H1 (cell line): Measurements from ENCODE around the gene ADAMTS17. TPM values are rescaled to one million over a fixed set of nuclear protein-coding genes. Genes with fewer than 3 reads are reported as not detected.

ENCODE experiments used
- CTCF ChIA-PET: fragments of 300-600 bp; sonication (Branson Sonifier 250); formaldehyde crosslinking; loops from one replicate; lab custom pipeline; 2021; ENCODE audit not compliant: partially characterized antibody; lab: Charles Lee
- POLR2A ChIA-PET: fragments of 300-600 bp; sonication (Branson Sonifier 250); formaldehyde crosslinking; loops from one replicate; lab custom pipeline; 2021; ENCODE audit warnings: inconsistent platforms; ENCODE audit not compliant: partially characterized antibody; lab: Charles Lee
- DNase-seq, 2 experiments: peaks; one replicate each; pipeline versions ENCODE4 v3.0.0 to v3.0.0-alpha.2; 2010 to 2022; ENCODE audit warnings: low spot score in 2 of 2, low read depth in 1 of 2, mixed read lengths in 1 of 2
- FAIRE-seq: peaks from 2 replicates; lab custom pipeline; 2011; peaks lifted over from hg19 to GRCh38; lab: Jason Lieb, UNC
- H2AFZ ChIP-seq: 2 replicates; pipeline ENCODE4 v1.8.1; 2012; ENCODE audit warnings: low read length, inconsistent platforms
- H2AK5ac ChIP-seq: 2 replicates; pipeline ENCODE4 v1.6.1; 2013; ENCODE audit warnings: low read depth, low read length
- H2BK120ac ChIP-seq: replicated peaks from 2 replicates; pipeline ENCODE3; 2013; ENCODE audit warnings: low read depth, low read length, inconsistent platforms
- H2BK12ac ChIP-seq: 2 replicates; pipeline ENCODE4 v1.6.1; 2013; ENCODE audit warnings: low read depth, low read length
- H2BK15ac ChIP-seq: 2 replicates; pipeline ENCODE4 v1.6.1; 2013; ENCODE audit warnings: low read length
- H2BK20ac ChIP-seq: 2 replicates; pipeline ENCODE4 v1.6.1; 2013; ENCODE audit warnings: low read length
- H2BK5ac ChIP-seq: 2 replicates; pipeline ENCODE4 v1.6.1; 2013; ENCODE audit warnings: low read depth, low read length
- H3K14ac ChIP-seq: 2 replicates; pipeline ENCODE4 v1.6.1; 2013; ENCODE audit warnings: inconsistent platforms; ENCODE audit not compliant: insufficient read length
- H3K18ac ChIP-seq: 2 replicates; pipeline ENCODE4 v1.6.1; 2013; ENCODE audit warnings: low read length; ENCODE audit errors: extremely low read depth
- H3K23ac ChIP-seq: 2 replicates; pipeline ENCODE4 v1.6.1; 2013; ENCODE audit warnings: inconsistent platforms; ENCODE audit not compliant: insufficient read length
- H3K23me2 ChIP-seq: 2 replicates; pipeline ENCODE4 v1.6.1; 2013; ENCODE audit warnings: low read depth, low read length
- H3K27ac ChIP-seq: 2 replicates; pipeline ENCODE4 v1.6.1; 2011; ENCODE audit warnings: low read depth, low read length, inconsistent platforms
- H3K27me3 ChIP-seq, 4 experiments: replicated peaks in 1 of 4; 1 replicate in 1 of 4; 2 replicates in 3 of 4; pipeline versions ENCODE4 v1.6.1 to v1.8.1; 2011 to 2013; ENCODE audit warnings: low read length in 3 of 4, mild to moderate bottlenecking in 3 of 4, inconsistent platforms in 2 of 4, mixed read lengths in 2 of 4, moderate library complexity in 1 of 4; ENCODE audit not compliant: control insufficient read depth in 3 of 4, insufficient read depth in 3 of 4; ENCODE audit errors: extremely low read depth in 1 of 4
- H3K36me3 ChIP-seq, 4 experiments: 2 replicates each; pipeline versions ENCODE4 v1.6.1 to v1.8.1; 2011 to 2013; ENCODE audit warnings: mild to moderate bottlenecking in 4 of 4, low read length in 3 of 4, moderate library complexity in 2 of 4, control low read depth in 1 of 4, inconsistent platforms in 1 of 4; ENCODE audit not compliant: insufficient read depth in 4 of 4, control insufficient read depth in 2 of 4
- H3K4ac ChIP-seq: replicated peaks from 2 replicates; pipeline ENCODE3; 2013; ENCODE audit warnings: low read length, low read depth, mixed read lengths, inconsistent platforms; ENCODE audit not compliant: insufficient read length
- H3K4me1 ChIP-seq, 4 experiments: replicated peaks in 1 of 4; 1 replicate in 1 of 4; 2 replicates in 3 of 4; pipeline versions ENCODE4 v1.6.1 to v1.8.1; 2011 to 2013; ENCODE audit warnings: low read length in 3 of 4, inconsistent platforms in 2 of 4, mixed read lengths in 1 of 4; ENCODE audit not compliant: insufficient read depth in 4 of 4, control insufficient read depth in 3 of 4
- H3K4me2 ChIP-seq, 2 experiments: 2 replicates each; pipeline versions ENCODE4 v1.6.1 to v1.8.1; 2011 to 2013; ENCODE audit warnings: low read depth in 2 of 2, low read length in 2 of 2, control low read depth in 1 of 2, inconsistent platforms in 1 of 2, mild to moderate bottlenecking in 1 of 2; ENCODE audit not compliant: insufficient read depth in 1 of 2
- H3K4me3 ChIP-seq, 4 experiments: fragments of 200-600, 300-600 bp in 1 of 4; sonication (generic), shearing (Covaris generic), sonication (Bioruptor Twin) in 1 of 4; 2 replicates each; pipeline versions ENCODE4 v1.5.1 to v1.8.1; 2011 to 2016; ENCODE audit warnings: low read length in 4 of 4, low read depth in 3 of 4, control low read depth in 2 of 4, inconsistent platforms in 2 of 4, mild to moderate bottlenecking in 2 of 4, mixed read lengths in 1 of 4, moderate library complexity in 1 of 4; ENCODE audit not compliant: insufficient read depth in 2 of 4; ENCODE audit errors: extremely low read depth in 1 of 4
- H3K56ac ChIP-seq: replicated peaks from 2 replicates; pipeline ENCODE3; 2013; ENCODE audit warnings: low read depth, mild to moderate bottlenecking, mixed read lengths, low read length, inconsistent platforms; ENCODE audit not compliant: insufficient read length
- H3K79me1 ChIP-seq: 2 replicates; pipeline ENCODE4 v1.6.1; 2013; ENCODE audit warnings: low read depth, low read length, control low read depth
- H3K79me2 ChIP-seq, 2 experiments: 2 replicates each; pipeline versions ENCODE4 v1.6.1 to v1.8.1; 2012 to 2013; ENCODE audit warnings: low read length in 2 of 2, mild to moderate bottlenecking in 2 of 2, inconsistent platforms in 1 of 2; ENCODE audit not compliant: insufficient read depth in 2 of 2, control insufficient read depth in 1 of 2
- H3K9ac ChIP-seq, 4 experiments: replicated peaks in 1 of 4; 1 replicate in 1 of 4; 2 replicates in 3 of 4; pipeline versions ENCODE4 v1.6.1 to v1.8.1; 2011 to 2013; ENCODE audit warnings: low read depth in 3 of 4, low read length in 3 of 4, control low read depth in 2 of 4, mild to moderate bottlenecking in 2 of 4, moderate library complexity in 2 of 4, inconsistent platforms in 1 of 4; ENCODE audit errors: extremely low read depth in 1 of 4
- H3K9me3 ChIP-seq, 2 experiments: 2 replicates each; pipeline versions ENCODE4 v1.6.1 to v1.8.1; 2012 to 2013; ENCODE audit warnings: mild to moderate bottlenecking in 2 of 2, moderate library complexity in 2 of 2, control low read depth in 1 of 2, inconsistent platforms in 1 of 2, low read depth in 1 of 2, low read length in 1 of 2, mixed read lengths in 1 of 2; ENCODE audit not compliant: insufficient read depth in 2 of 2
- H4K20me1 ChIP-seq, 2 experiments: replicated peaks in 1 of 2; 2 replicates each; pipeline versions ENCODE3 to v1.8.1; 2011 to 2013; ENCODE audit warnings: inconsistent platforms in 2 of 2, low read length in 2 of 2, mild to moderate bottlenecking in 1 of 2; ENCODE audit not compliant: insufficient read depth in 2 of 2, control insufficient read depth in 1 of 2
- H4K5ac ChIP-seq: 2 replicates; pipeline ENCODE4 v1.6.1; 2013; ENCODE audit warnings: low read length, low read depth, mixed read lengths, inconsistent platforms; ENCODE audit not compliant: insufficient read length
- H4K8ac ChIP-seq: 2 replicates; pipeline ENCODE4 v1.8.0; 2013; ENCODE audit warnings: mild to moderate bottlenecking, moderate library complexity, low read length, inconsistent platforms; ENCODE audit not compliant: insufficient read depth; ENCODE audit errors: extremely low read depth
- H4K91ac ChIP-seq: replicated peaks from 2 replicates; pipeline ENCODE3; 2013; ENCODE audit warnings: low read length, mixed read lengths, inconsistent platforms; ENCODE audit not compliant: insufficient read length
- CBX8 ChIP-seq: fragments of 300-800, 300-1000 bp; sonication (generic); IDR thresholded peaks from 2 replicates; pipeline ENCODE4 v1.7.1; 2016; ENCODE audit warnings: low read depth, low read length, borderline replicate concordance
- GTF2F1 ChIP-seq: IDR thresholded peaks from 2 replicates; pipeline ENCODE4 v1.6.1; 2012; ENCODE audit warnings: low read depth, low read length, improper control_type of control experiment, borderline replicate concordance
- NANOG ChIP-seq: IDR thresholded peaks from 2 replicates; pipeline ENCODE4 v1.6.1; 2011; ENCODE audit warnings: low read length, low read depth, mild to moderate bottlenecking, inconsistent platforms; ENCODE audit not compliant: insufficient read depth, poor library complexity, severe bottlenecking
- WGBS, 2 experiments: shearing (Covaris generic) in 1 of 2; methylation state at CpG; one replicate each; pipeline versions ENCODE4 v1.1.6 to v1.1.7; 2013 to 2015; ENCODE audit warnings: low lambda C conversion rate in 2 of 2, mixed read lengths in 2 of 2, inconsistent platforms in 1 of 2, low coverage in 1 of 2, missing lambda C conversion rate in 1 of 2; ENCODE audit not compliant: insufficient replicate concordance in 2 of 2, insufficient coverage in 1 of 2, insufficient read length in 1 of 2; ENCODE audit errors: extremely low coverage in 1 of 2, missing lambda C conversion rate in 1 of 2; 5-methylcytosine and 5-hydroxymethylcytosine counted together
- polyA plus RNA-seq, 7 experiments: library from polyadenylated mRNA; depleted of rRNA in 3 of 7; stranded (reverse) in 5 of 7; unstranded in 2 of 7; fragments of >200 nt in 5 of 7; fragments of 200-250 nt in 2 of 7; gene quantifications; 1 replicate in 5 of 7; 2 replicates in 1 of 7; 4 replicates in 1 of 7; pipeline versions ENCODE4 v1.2.1 to v1.2.3, GENCODE V29; 2011 to 2013; ENCODE audit warnings: missing spikeins in 2 of 7, mixed read lengths in 2 of 7
- total RNA-seq: library from RNA; stranded (reverse); fragmentation: NEBNext Ultra II Directional; extraction: Animal tissue kit (Norgen Biotek cat#: 25700); gene quantifications from 2 replicates; pipeline ENCODE4 v1.2.1, GENCODE V29; 2021

Gene ADAMTS17
- total and polyA plus RNA-seq, 2 of the 8 experiments (the other 6 are each of a cell fraction or from before 2014, with no cell fraction given) = 0.51 to 1.7 TPM

GRCh38 chr15:100005715-100006114 is 336.1 kb downstream of the ADAMTS17 start:
- no peak for FAIRE-seq
- Histone ChIP-seq H3K27ac (no peak overlapping the region), H3K23ac (no peak overlapping the region), H4K91ac (no peak overlapping the region), H2BK5ac (no peak overlapping the region), H3K14ac (no peak overlapping the region), H4K5ac (no peak overlapping the region), H4K20me1 (no peaks in the 10 kb centered on the region), H3K4me1 (peaks cover 0 to 8% (median 4%) of the 10 kb centered on the region in 4 experiments; a peak in 5 of 7 replicates), H2AFZ (no peak overlapping the region), H3K79me2 (no peaks in the 10 kb centered on the region), H2BK20ac (no peak overlapping the region), H3K56ac (no peak overlapping the region), H3K4ac (no peak overlapping the region), H3K4me2 (no peak overlapping the region), H3K9me3 (no peaks in the 10 kb centered on the region), H4K8ac (no peak overlapping the region), H3K18ac (no peak overlapping the region), H2BK15ac (no peak overlapping the region), H3K9ac (no peak overlapping the region)
- ChIA-PET CTCF (no interaction called here), POLR2A (no interaction called here)
- 83% methylated on average over 5 of the region's 5 CpGs; no CpG with 5 or more reads in 1 of the 2 experiments for WGBS, 2 experiments
- DNase-seq = no peak
- TF ChIP-seq CBX8 = no peak
- TF ChIP-seq NANOG = no peak
- no peak for TF ChIP-seq GTF2F1
- TF ChIP-seq, all 59 proteins: peak for 0
- no peaks in the 10 kb centered on the region for H3K79me1 ChIP-seq
- H3K27me3 ChIP-seq = no peaks in the 10 kb centered on the region
- H3K4me3 ChIP-seq = no peak overlapping the region
- H3K36me3 ChIP-seq = no peaks in the 10 kb centered on the region
- H2BK120ac ChIP-seq = no peak overlapping the region
- no peak overlapping the region for H2AK5ac ChIP-seq
- H2BK12ac ChIP-seq = no peak overlapping the region
- no peaks in the 10 kb centered on the region for H3K23me2 ChIP-seq
